ENCODE data around the gene NEK2.
"Not testable (repeated sequence)": the region's sequence is repeated elsewhere in the genome, so short reads cannot be mapped to it uniquely, and the experiment has no call there.

Gene NEK2

DNA sequence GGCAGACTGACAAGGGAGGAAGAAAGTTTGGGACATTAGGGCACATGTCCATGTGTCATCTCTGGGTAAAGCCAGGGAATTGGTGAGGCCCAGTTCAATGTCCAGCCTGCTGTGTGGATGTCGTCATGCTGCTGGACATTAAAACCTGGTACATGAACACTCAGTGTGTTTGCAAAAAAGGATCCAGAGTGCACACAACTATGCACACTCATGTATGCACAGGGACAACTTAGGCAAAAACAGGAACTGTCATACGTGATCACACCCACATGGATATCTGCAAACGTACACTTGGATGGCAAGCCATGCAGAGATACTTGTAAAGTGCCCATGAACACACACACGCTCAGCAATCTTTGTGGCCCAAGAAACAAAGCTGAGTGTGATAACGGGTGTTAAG, 47.9 kb upstream of the NEK2 start:
- ATAC-seq = no peak
- TF ChIP-seq CSDC2 (CRISPR knock-in tag; IDR thresholded peaks at IDR 0.05) (no peak), ARNTL (CRISPR knock-in tag; IDR thresholded peaks at IDR 0.05; ENCODE audit: borderline replicate concordance, low read depth) (no peak)
- TF ChIP-seq, protein P1, sequence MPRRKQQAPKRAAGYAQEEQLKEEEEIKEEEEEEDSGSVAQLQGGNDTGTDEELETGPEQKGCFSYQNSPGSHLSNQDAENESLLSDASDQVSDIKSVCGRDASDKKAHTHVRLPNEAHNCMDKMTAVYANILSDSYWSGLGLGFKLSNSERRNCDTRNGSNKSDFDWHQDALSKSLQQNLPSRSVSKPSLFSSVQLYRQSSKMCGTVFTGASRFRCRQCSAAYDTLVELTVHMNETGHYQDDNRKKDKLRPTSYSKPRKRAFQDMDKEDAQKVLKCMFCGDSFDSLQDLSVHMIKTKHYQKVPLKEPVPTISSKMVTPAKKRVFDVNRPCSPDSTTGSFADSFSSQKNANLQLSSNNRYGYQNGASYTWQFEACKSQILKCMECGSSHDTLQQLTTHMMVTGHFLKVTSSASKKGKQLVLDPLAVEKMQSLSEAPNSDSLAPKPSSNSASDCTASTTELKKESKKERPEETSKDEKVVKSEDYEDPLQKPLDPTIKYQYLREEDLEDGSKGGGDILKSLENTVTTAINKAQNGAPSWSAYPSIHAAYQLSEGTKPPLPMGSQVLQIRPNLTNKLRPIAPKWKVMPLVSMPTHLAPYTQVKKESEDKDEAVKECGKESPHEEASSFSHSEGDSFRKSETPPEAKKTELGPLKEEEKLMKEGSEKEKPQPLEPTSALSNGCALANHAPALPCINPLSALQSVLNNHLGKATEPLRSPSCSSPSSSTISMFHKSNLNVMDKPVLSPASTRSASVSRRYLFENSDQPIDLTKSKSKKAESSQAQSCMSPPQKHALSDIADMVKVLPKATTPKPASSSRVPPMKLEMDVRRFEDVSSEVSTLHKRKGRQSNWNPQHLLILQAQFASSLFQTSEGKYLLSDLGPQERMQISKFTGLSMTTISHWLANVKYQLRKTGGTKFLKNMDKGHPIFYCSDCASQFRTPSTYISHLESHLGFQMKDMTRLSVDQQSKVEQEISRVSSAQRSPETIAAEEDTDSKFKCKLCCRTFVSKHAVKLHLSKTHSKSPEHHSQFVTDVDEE (CRISPR knock-in tag; IDR thresholded peaks at IDR 0.05) = no peak

DNA sequence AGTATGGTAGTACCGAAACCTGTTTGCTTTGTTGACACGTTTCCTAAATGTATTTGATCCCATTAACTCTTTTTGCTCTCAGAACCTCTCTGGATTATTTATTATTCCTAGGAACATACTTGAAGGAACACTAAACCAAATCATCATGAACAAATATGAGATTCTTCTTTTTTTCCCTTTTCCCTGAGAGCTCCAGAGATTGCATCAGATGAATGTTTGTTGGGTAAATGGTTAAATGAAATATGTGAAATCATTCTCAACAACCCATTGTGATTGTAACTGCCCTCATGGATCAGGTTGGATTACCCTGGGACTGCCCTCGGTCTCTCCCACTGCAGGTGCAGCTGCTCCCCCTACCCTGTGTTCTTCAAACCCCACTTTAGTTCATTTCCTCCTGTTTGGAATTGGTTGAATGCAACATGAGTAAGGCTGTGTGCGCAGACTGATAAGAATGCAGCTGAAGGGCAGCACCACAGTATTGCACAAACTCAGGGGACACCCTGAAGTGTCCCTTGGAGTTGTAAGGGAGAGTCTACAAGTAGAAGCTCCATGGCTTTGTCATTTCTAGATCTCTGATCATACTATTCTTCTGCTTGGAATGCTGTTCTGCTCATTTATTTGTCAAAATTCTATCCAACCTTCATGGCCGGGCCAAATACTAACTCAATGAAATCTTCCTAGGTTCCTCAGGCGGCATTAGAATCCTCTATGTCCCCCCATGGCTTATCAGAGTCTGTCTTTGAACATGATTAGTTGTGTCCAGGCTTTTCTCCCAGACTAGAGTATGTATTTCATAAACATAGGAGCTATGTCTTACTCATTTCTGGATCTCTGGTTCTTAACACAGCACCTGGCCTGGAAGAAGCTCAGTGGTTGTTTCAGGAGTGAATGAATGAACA, 47.1 kb upstream of the NEK2 start:
- TF ChIP-seq ZC3H10 (CRISPR knock-in tag; IDR thresholded peaks at IDR 0.05) (no peak), CSDC2 (CRISPR knock-in tag; IDR thresholded peaks at IDR 0.05) (no peak), ESRRG (CRISPR knock-in tag; IDR thresholded peaks at IDR 0.05) (no peak), TCF4 (CRISPR knock-in tag; IDR thresholded peaks at IDR 0.05; ENCODE audit: borderline replicate concordance) (no peak), TOX (CRISPR knock-in tag; IDR thresholded peaks at IDR 0.05; ENCODE audit: borderline replicate concordance) (no peak), PPARA (CRISPR knock-in tag; IDR thresholded peaks at IDR 0.05; ENCODE audit: borderline replicate concordance) (no peak)
- TF ChIP-seq, protein P2, sequence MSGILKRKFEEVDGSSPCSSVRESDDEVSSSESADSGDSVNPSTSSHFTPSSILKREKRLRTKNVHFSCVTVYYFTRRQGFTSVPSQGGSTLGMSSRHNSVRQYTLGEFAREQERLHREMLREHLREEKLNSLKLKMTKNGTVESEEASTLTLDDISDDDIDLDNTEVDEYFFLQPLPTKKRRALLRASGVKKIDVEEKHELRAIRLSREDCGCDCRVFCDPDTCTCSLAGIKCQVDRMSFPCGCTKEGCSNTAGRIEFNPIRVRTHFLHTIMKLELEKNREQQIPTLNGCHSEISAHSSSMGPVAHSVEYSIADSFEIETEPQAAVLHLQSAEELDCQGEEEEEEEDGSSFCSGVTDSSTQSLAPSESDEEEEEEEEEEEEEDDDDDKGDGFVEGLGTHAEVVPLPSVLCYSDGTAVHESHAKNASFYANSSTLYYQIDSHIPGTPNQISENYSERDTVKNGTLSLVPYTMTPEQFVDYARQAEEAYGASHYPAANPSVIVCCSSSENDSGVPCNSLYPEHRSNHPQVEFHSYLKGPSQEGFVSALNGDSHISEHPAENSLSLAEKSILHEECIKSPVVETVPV (CRISPR knock-in tag; IDR thresholded peaks at IDR 0.05) = no peak
- ATAC-seq = no peak

DNA sequence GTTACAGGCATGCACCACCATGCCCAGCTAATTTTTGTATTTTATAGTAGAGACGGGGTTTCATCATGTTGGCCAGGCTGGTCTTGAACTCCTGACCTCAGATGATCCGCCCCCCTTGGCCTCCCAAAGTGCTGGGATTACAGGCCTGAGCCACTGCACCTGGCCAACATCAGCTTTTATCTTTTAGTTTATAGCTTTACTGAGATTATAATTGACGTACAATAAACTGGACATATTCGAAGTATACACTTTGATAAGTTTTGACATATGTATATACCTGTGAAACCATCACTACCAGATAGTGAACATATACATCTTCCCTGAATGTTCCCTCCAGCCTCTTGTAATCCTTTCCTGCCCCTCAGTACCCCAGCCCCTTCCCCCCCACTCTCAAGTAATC, 41.1 kb upstream of the NEK2 start:
- ATAC-seq = not testable (repeated sequence)

DNA sequence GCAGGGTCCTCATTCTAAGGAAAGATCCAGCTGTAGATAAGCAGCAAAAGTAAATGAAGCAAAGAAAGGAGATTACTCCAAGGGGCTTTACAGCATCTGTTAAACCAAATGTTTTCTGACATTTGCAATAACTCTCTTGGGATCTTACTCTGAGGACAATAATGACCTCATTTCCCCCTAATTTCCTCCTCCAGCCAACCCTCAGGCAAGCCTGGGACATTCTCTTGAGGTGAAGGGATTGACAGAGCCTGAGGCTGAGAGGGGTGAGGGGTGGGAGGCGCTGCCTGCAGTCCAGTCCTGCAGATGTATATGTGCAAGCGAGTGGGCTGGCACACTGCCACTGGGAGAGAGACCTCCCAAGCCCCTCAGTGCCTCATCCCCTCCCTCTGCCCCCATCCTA, 40.5 kb upstream of the NEK2 start:
- ATAC-seq = no peak
- TF ChIP-seq ZFP30 (CRISPR knock-in tag; IDR thresholded peaks at IDR 0.05) (no peak), TCF4 (CRISPR knock-in tag; IDR thresholded peaks at IDR 0.05; ENCODE audit: borderline replicate concordance) (no peak), TOX (CRISPR knock-in tag; IDR thresholded peaks at IDR 0.05; ENCODE audit: borderline replicate concordance) (no peak), ISL1 (CRISPR knock-in tag; IDR thresholded peaks at IDR 0.05) (no peak), ZNF8 (CRISPR knock-in tag; IDR thresholded peaks at IDR 0.05) (no peak), SNAI2 (CRISPR knock-in tag; IDR thresholded peaks at IDR 0.05) (no peak), ZNF70 (CRISPR knock-in tag; IDR thresholded peaks at IDR 0.05) (no peak), ARNTL (CRISPR knock-in tag; IDR thresholded peaks at IDR 0.05; ENCODE audit: borderline replicate concordance, low read depth) (no peak), RARB (CRISPR knock-in tag; IDR thresholded peaks at IDR 0.05) (no peak), ZNF565 (CRISPR knock-in tag; conservative IDR thresholded peaks at IDR 0.05; ENCODE audit: low read depth) (no peak), GLIS3 (CRISPR knock-in tag; IDR thresholded peaks at IDR 0.05) (no peak), OSR1 (CRISPR knock-in tag; IDR thresholded peaks at IDR 0.05) (no peak)
- TF ChIP-seq, protein P3, sequence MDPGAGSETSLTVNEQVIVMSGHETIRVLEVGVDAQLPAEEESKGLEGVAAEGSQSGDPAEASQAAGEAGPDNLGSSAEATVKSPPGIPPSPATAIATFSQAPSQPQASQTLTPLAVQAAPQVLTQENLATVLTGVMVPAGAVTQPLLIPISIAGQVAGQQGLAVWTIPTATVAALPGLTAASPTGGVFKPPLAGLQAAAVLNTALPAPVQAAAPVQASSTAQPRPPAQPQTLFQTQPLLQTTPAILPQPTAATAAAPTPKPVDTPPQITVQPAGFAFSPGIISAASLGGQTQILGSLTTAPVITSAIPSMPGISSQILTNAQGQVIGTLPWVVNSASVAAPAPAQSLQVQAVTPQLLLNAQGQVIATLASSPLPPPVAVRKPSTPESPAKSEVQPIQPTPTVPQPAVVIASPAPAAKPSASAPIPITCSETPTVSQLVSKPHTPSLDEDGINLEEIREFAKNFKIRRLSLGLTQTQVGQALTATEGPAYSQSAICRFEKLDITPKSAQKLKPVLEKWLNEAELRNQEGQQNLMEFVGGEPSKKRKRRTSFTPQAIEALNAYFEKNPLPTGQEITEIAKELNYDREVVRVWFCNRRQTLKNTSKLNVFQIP (CRISPR knock-in tag; IDR thresholded peaks at IDR 0.05; ENCODE audit: borderline replicate concordance, low read depth) = no peak
- TF ChIP-seq, protein P2 (CRISPR knock-in tag; IDR thresholded peaks at IDR 0.05) = no peak
- TF ChIP-seq, protein P4, sequence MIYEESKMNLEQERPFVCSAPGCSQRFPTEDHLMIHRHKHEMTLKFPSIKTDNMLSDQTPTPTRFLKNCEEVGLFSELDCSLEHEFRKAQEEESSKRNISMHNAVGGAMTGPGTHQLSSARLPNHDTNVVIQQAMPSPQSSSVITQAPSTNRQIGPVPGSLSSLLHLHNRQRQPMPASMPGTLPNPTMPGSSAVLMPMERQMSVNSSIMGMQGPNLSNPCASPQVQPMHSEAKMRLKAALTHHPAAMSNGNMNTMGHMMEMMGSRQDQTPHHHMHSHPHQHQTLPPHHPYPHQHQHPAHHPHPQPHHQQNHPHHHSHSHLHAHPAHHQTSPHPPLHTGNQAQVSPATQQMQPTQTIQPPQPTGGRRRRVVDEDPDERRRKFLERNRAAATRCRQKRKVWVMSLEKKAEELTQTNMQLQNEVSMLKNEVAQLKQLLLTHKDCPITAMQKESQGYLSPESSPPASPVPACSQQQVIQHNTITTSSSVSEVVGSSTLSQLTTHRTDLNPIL (CRISPR knock-in tag; IDR thresholded peaks at IDR 0.05; ENCODE audit: low read depth) = no peak
- TF ChIP-seq, protein P1 (CRISPR knock-in tag; IDR thresholded peaks at IDR 0.05) = no peak
- TF ChIP-seq, protein P5, sequence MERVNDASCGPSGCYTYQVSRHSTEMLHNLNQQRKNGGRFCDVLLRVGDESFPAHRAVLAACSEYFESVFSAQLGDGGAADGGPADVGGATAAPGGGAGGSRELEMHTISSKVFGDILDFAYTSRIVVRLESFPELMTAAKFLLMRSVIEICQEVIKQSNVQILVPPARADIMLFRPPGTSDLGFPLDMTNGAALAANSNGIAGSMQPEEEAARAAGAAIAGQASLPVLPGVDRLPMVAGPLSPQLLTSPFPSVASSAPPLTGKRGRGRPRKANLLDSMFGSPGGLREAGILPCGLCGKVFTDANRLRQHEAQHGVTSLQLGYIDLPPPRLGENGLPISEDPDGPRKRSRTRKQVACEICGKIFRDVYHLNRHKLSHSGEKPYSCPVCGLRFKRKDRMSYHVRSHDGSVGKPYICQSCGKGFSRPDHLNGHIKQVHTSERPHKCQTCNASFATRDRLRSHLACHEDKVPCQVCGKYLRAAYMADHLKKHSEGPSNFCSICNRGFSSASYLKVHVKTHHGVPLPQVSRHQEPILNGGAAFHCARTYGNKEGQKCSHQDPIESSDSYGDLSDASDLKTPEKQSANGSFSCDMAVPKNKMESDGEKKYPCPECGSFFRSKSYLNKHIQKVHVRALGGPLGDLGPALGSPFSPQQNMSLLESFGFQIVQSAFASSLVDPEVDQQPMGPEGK (CRISPR knock-in tag; IDR thresholded peaks at IDR 0.05; ENCODE audit: borderline replicate concordance) = no peak

All from SK-N-SH treated with all-trans-retinoic acid at 6 μM for 48 hours (cell line).